ENCODE measurements around the gene PRKAA2.
A peak's percentile ranks its signal among the peaks of the same experiment; 100 is the strongest.

Gene PRKAA2

DNA sequence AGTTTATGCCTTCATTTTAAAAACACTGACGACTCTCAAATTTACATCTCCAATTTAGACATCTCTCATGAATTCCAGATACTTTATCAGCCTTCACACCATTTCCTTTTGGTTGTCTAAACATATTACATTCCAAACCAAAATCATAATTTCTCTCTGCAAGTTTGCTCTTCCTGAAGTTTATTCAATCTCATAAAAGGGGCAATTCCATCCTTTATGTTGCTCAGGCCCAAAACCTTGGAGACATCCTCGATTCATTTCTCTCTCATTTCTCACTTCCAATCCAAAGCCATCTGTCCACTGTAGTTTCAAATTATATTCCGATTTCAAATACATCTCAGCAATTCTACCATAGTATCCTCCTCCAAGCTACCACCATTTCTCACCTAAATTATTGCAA lies 100.1 kb downstream of the PRKAA2 start:
- 61% methylated on average over 3 of the region's 3 CpGs for WGBS (ENCODE audit: insufficient coverage)
- no peak for DNase-seq
- H3K4me3 ChIP-seq (ENCODE audit: control insufficient read depth in 1 of 7, extremely low read depth in 1 of 7, insufficient read depth in 4 of 7, low read depth in 2 of 7, low read length in 6 of 7), result no peak overlapping the region
- POLR2A ChIA-PET, result no interaction called here
- H3K27me3 ChIP-seq (replicated peaks in 2 of 5; ENCODE audit: control insufficient read depth in 4 of 5, insufficient read depth in 5 of 5, low read length in 4 of 5), result no peaks in the 10 kb centered on the region
- no peaks in the 10 kb centered on the region for H3K36me3 ChIP-seq (ENCODE audit: control insufficient read depth in 4 of 4, insufficient read depth in 4 of 4, low read length in 3 of 4)
- peaks cover 0 to 3% (median 0%) of the 10 kb centered on the region in 4 experiments for H3K4me1 ChIP-seq (ENCODE audit: control extremely low read depth in 1 of 4, control insufficient read depth in 4 of 4, insufficient read depth in 4 of 4, low read length in 3 of 4)
- no peaks in the 10 kb centered on the region for H3K9me3 ChIP-seq (ENCODE audit: control extremely low read depth in 1 of 5, control insufficient read depth in 4 of 5, insufficient read depth in 2 of 5, low read depth in 1 of 5, low read length in 4 of 5)
- no peak overlapping the region for H3K27ac ChIP-seq (ENCODE audit: insufficient read depth in 1 of 2, low read depth in 1 of 2, low read length in 2 of 2, poor library complexity in 1 of 2, severe bottlenecking in 2 of 2)
- CTCF ChIA-PET, result no interaction called here

DNA sequence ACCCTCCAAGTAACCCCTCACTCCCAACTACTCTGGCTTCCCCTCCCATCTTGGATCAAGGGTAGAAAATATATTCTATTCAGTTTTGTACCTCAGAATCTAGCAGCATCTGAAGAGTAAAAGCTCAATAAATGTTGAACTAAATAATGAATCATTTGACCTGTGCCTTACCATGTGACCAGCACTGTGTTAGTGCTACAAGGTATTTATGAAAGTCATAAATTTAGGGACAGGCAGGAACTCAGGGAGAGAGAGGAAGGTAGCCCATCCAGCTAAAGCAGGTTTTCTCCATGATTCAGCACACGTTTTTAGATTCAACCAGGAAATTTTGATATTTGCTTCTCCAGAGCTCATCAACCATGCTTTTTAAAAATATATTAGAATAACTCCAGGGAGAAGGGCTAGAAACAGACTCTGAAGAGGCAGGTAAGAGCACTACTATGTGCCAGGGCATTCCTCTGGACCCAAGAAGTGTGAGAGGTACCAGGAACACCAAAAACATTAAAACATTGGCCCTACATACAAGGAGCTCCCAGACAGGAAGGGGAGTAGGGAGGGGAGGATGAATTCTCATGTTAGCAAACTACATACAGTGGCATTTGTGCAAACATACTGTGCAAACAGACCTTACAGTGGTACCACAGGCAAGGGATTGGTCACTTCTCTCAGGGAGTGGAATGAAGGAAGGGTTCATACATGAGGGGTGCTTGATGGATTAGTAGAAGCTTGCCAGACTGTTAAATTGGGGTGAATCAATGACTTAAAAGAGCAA lies 109.8 kb downstream of the PRKAA2 start:
- H3K36me3 ChIP-seq (ENCODE audit: control insufficient read depth in 4 of 4, insufficient read depth in 4 of 4, low read length in 3 of 4), result no peaks in the 10 kb centered on the region
- H3K4me3 ChIP-seq (ENCODE audit: control insufficient read depth in 1 of 7, extremely low read depth in 1 of 7, insufficient read depth in 4 of 7, low read depth in 2 of 7, low read length in 6 of 7), result no peak overlapping the region
- no peak overlapping the region for H3K27ac ChIP-seq (ENCODE audit: insufficient read depth in 1 of 2, low read depth in 1 of 2, low read length in 2 of 2, poor library complexity in 1 of 2, severe bottlenecking in 2 of 2)
- H3K27me3 ChIP-seq (replicated peaks in 2 of 5; ENCODE audit: control insufficient read depth in 4 of 5, insufficient read depth in 5 of 5, low read length in 4 of 5), result peaks cover 0 to 2% (median 0%) of the 10 kb centered on the region in 5 experiments
- POLR2A ChIA-PET, result no interaction called here
- no peaks in the 10 kb centered on the region for H3K4me1 ChIP-seq (ENCODE audit: control extremely low read depth in 1 of 4, control insufficient read depth in 4 of 4, insufficient read depth in 4 of 4, low read length in 3 of 4)
- H3K9me3 ChIP-seq (ENCODE audit: control extremely low read depth in 1 of 5, control insufficient read depth in 4 of 5, insufficient read depth in 2 of 5, low read depth in 1 of 5, low read length in 4 of 5), result no peaks in the 10 kb centered on the region
- WGBS (ENCODE audit: insufficient coverage), result no CpG with 5 or more reads among the region's 1 CpG
- CTCF ChIA-PET, result no interaction called here
- no peak for DNase-seq

DNA sequence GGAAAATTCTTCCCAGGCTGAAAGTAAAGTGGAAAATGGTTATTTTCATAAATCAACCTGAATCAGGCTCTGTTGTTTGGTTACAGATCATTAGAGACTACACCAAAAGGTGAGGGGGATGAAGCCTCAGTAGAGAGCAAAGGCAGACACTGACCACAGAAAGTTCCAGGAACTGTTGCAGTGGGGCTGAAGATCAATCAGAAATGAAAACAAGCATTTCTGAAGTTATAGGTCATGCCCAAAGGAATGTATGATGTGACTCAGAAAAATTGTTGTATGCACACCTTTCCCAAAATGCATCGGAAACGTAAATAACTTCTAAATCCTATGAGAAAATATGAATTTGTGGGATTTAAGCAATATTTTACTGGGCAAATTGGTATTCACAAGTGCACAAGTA lies 110.8 kb downstream of the PRKAA2 start:
- Histone ChIP-seq H3K9me3 (ENCODE audit: control extremely low read depth in 1 of 5, control insufficient read depth in 4 of 5, insufficient read depth in 2 of 5, low read depth in 1 of 5, low read length in 4 of 5) (no peaks in the 10 kb centered on the region), H3K27me3 (replicated peaks in 2 of 5; ENCODE audit: control insufficient read depth in 4 of 5, insufficient read depth in 5 of 5, low read length in 4 of 5) (peaks cover 0 to 2% (median 0%) of the 10 kb centered on the region in 5 experiments), H3K27ac (ENCODE audit: insufficient read depth in 1 of 2, low read depth in 1 of 2, low read length in 2 of 2, poor library complexity in 1 of 2, severe bottlenecking in 2 of 2) (no peak overlapping the region), H3K4me1 (ENCODE audit: control extremely low read depth in 1 of 4, control insufficient read depth in 4 of 4, insufficient read depth in 4 of 4, low read length in 3 of 4) (no peaks in the 10 kb centered on the region), H3K4me3 (ENCODE audit: control insufficient read depth in 1 of 7, extremely low read depth in 1 of 7, insufficient read depth in 4 of 7, low read depth in 2 of 7, low read length in 6 of 7) (no peak overlapping the region), H3K36me3 (ENCODE audit: control insufficient read depth in 4 of 4, insufficient read depth in 4 of 4, low read length in 3 of 4) (no peaks in the 10 kb centered on the region)
- no peak for DNase-seq
- POLR2A ChIA-PET, result no interaction called here
- CTCF ChIA-PET, result no interaction called here
- no CpG with 5 or more reads among the region's 2 CpGs for WGBS (ENCODE audit: insufficient coverage)

DNA sequence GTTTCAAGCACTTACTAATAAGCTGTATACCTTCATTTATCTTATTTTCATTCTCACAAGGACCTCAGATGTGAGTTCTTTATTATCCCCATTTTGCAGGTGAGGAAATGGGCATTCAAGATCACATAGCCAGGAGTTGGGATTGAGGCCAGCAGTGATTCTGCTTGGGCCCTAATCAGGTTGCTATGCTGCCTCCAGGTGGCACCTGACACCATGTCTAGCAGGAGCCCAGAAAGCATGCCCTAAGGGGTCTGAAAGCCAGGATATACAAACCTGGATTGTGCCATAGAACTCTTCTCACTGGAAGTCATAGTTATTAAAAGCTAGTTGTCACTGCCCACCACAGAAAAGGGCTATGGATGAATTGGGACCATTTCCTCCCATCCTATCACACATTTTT lies 113.0 kb downstream of the PRKAA2 start:
- Histone ChIP-seq H3K27me3 (replicated peaks in 2 of 5; ENCODE audit: control insufficient read depth in 4 of 5, insufficient read depth in 5 of 5, low read length in 4 of 5) (peaks cover 0 to 2% (median 0%) of the 10 kb centered on the region in 5 experiments), H3K4me1 (ENCODE audit: control extremely low read depth in 1 of 4, control insufficient read depth in 4 of 4, insufficient read depth in 4 of 4, low read length in 3 of 4) (no peaks in the 10 kb centered on the region), H3K4me3 (ENCODE audit: control insufficient read depth in 1 of 7, extremely low read depth in 1 of 7, insufficient read depth in 4 of 7, low read depth in 2 of 7, low read length in 6 of 7) (no peak overlapping the region), H3K36me3 (ENCODE audit: control insufficient read depth in 4 of 4, insufficient read depth in 4 of 4, low read length in 3 of 4) (no peaks in the 10 kb centered on the region), H3K27ac (ENCODE audit: insufficient read depth in 1 of 2, low read depth in 1 of 2, low read length in 2 of 2, poor library complexity in 1 of 2, severe bottlenecking in 2 of 2) (no peak overlapping the region), H3K9me3 (ENCODE audit: control extremely low read depth in 1 of 5, control insufficient read depth in 4 of 5, insufficient read depth in 2 of 5, low read depth in 1 of 5, low read length in 4 of 5) (no peaks in the 10 kb centered on the region)
- peak in 2 of 3 donors; percentile 2 to 3 for DNase-seq
- POLR2A ChIA-PET, result no interaction called here
- CTCF ChIA-PET, result interaction anchor here (0.9 to 1.2 kb wide), 2 partner anchors 9 to 15 kb away, joined by 3 read pairs; no protein-coding TSS in a partner anchor

DNA sequence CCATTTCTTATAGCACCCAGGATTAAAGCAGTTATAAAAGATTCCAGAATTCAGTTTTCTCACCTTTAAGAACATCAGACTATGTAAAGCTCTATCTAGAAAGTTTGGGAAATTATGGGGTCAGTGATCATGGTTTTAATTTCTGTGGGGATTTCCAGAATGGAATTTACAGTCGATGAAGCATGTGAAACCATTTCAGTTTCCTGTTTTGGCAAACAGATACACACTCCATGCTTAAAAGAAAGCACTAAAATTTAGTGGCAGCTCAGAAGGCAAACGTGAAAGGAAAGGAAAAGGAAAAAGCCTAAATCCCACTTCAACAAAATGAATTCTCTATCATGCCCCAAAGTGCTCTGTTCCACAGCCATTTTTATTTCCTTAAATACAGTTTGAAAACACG lies 113.7 kb downstream of the PRKAA2 start:
- Histone ChIP-seq H3K9me3 (ENCODE audit: control extremely low read depth in 1 of 5, control insufficient read depth in 4 of 5, insufficient read depth in 2 of 5, low read depth in 1 of 5, low read length in 4 of 5) (no peaks in the 10 kb centered on the region), H3K27me3 (replicated peaks in 2 of 5; ENCODE audit: control insufficient read depth in 4 of 5, insufficient read depth in 5 of 5, low read length in 4 of 5) (peaks cover 0 to 2% (median 0%) of the 10 kb centered on the region in 5 experiments), H3K4me3 (ENCODE audit: control insufficient read depth in 1 of 7, extremely low read depth in 1 of 7, insufficient read depth in 4 of 7, low read depth in 2 of 7, low read length in 6 of 7) (no peak overlapping the region), H3K4me1 (ENCODE audit: control extremely low read depth in 1 of 4, control insufficient read depth in 4 of 4, insufficient read depth in 4 of 4, low read length in 3 of 4) (no peaks in the 10 kb centered on the region), H3K36me3 (ENCODE audit: control insufficient read depth in 4 of 4, insufficient read depth in 4 of 4, low read length in 3 of 4) (no peaks in the 10 kb centered on the region), H3K27ac (ENCODE audit: insufficient read depth in 1 of 2, low read depth in 1 of 2, low read length in 2 of 2, poor library complexity in 1 of 2, severe bottlenecking in 2 of 2) (no peak overlapping the region)
- WGBS (ENCODE audit: insufficient coverage), result 40% methylated on average over 2 of the region's 3 CpGs
- POLR2A ChIA-PET, result no interaction called here
- DNase-seq, result no peak
- CTCF ChIA-PET, result interaction anchor here (0.9 kb wide), 1 partner anchor 15 kb away, joined by 3 read pairs; no protein-coding TSS in a partner anchor
